Neural cell (in vitro differentiated cells): Measurements from ENCODE around the gene ZNF697.

Experiments used
- EP300 ChIP-seq: fragments of 450-650 bp; conservative IDR thresholded peaks from 2 replicates; pipeline ENCODE4 v1.6.1; 2014; ENCODE audit warnings: antibody characterized with exemption, mild to moderate bottlenecking, moderate library complexity; ENCODE audit not compliant: poor library complexity, severe bottlenecking
- EZH2 ChIP-seq: fragments of 200-600, 300-800 bp; shearing (Covaris generic), sonication (generic); IDR thresholded peaks from 2 replicates; pipeline ENCODE4 v1.6.1; 2014; ENCODE audit warnings: antibody characterized with exemption, low read length, borderline replicate concordance, mild to moderate bottlenecking; ENCODE audit not compliant: insufficient read depth, poor library complexity, severe bottlenecking
- MXI1 ChIP-seq: fragments of 450-650 bp; conservative IDR thresholded peaks from 2 replicates; pipeline ENCODE4 v1.6.1; 2014; ENCODE audit warnings: antibody characterized with exemption, mild to moderate bottlenecking; ENCODE audit not compliant: poor library complexity, severe bottlenecking
- POLR2AphosphoS5 ChIP-seq: IDR thresholded peaks from 2 replicates; pipeline ENCODE4 v1.6.1; 2012
- RAD21 ChIP-seq: fragments of 450-650 bp; conservative IDR thresholded peaks from 2 replicates; pipeline ENCODE4 v1.6.1; 2014; ENCODE audit warnings: antibody characterized with exemption, mild to moderate bottlenecking, moderate library complexity
- SMC3 ChIP-seq: fragments of 450-650 bp; conservative IDR thresholded peaks from 2 replicates; pipeline ENCODE4 v1.6.1; 2014; ENCODE audit warnings: antibody characterized with exemption, mild to moderate bottlenecking, moderate library complexity; ENCODE audit not compliant: poor library complexity
- TAF1 ChIP-seq: IDR thresholded peaks from 2 replicates; pipeline ENCODE4 v1.6.1; 2012; ENCODE audit warnings: low read depth
- TF ChIP-seq, protein P1 (sequence below): IDR thresholded peaks from 2 replicates; pipeline ENCODE4 v1.6.1; 2012; ENCODE audit warnings: borderline replicate concordance
- TF ChIP-seq, protein P2 (sequence below): fragments of 450-650 bp; IDR thresholded peaks from 2 replicates; pipeline ENCODE4 v1.5.1; 2014; ENCODE audit warnings: antibody characterized with exemption, mild to moderate bottlenecking, moderate library complexity; ENCODE audit not compliant: poor library complexity, severe bottlenecking

DNA sequence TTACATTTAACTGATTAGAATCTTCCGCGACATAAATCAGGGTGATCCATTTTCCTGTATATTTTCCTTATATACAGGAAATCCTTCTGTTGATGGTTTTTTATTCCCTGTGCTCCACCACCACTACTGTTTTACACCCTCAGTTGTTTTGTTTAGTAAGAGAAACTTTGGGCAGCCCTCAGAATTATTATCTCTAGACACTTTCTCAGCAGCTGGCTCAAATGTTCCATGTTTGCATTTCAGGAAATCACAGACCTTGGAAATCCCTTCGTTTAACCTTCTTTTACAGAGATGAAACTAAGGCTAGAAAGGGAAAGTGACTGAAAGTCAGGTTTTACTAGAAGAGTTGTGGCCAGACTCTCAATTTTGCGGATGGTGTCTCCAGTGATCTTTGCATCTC, 15.2 kb downstream of the ZNF697 start:
- TF ChIP-seq, protein P1, sequence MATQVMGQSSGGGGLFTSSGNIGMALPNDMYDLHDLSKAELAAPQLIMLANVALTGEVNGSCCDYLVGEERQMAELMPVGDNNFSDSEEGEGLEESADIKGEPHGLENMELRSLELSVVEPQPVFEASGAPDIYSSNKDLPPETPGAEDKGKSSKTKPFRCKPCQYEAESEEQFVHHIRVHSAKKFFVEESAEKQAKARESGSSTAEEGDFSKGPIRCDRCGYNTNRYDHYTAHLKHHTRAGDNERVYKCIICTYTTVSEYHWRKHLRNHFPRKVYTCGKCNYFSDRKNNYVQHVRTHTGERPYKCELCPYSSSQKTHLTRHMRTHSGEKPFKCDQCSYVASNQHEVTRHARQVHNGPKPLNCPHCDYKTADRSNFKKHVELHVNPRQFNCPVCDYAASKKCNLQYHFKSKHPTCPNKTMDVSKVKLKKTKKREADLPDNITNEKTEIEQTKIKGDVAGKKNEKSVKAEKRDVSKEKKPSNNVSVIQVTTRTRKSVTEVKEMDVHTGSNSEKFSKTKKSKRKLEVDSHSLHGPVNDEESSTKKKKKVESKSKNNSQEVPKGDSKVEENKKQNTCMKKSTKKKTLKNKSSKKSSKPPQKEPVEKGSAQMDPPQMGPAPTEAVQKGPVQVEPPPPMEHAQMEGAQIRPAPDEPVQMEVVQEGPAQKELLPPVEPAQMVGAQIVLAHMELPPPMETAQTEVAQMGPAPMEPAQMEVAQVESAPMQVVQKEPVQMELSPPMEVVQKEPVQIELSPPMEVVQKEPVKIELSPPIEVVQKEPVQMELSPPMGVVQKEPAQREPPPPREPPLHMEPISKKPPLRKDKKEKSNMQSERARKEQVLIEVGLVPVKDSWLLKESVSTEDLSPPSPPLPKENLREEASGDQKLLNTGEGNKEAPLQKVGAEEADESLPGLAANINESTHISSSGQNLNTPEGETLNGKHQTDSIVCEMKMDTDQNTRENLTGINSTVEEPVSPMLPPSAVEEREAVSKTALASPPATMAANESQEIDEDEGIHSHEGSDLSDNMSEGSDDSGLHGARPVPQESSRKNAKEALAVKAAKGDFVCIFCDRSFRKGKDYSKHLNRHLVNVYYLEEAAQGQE: no peak
- TF ChIP-seq POLR2AphosphoS5: no peak
- TF ChIP-seq, protein P2, sequence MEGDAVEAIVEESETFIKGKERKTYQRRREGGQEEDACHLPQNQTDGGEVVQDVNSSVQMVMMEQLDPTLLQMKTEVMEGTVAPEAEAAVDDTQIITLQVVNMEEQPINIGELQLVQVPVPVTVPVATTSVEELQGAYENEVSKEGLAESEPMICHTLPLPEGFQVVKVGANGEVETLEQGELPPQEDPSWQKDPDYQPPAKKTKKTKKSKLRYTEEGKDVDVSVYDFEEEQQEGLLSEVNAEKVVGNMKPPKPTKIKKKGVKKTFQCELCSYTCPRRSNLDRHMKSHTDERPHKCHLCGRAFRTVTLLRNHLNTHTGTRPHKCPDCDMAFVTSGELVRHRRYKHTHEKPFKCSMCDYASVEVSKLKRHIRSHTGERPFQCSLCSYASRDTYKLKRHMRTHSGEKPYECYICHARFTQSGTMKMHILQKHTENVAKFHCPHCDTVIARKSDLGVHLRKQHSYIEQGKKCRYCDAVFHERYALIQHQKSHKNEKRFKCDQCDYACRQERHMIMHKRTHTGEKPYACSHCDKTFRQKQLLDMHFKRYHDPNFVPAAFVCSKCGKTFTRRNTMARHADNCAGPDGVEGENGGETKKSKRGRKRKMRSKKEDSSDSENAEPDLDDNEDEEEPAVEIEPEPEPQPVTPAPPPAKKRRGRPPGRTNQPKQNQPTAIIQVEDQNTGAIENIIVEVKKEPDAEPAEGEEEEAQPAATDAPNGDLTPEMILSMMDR: no peak
- TF ChIP-seq SMC3: no peak
- no peak for TF ChIP-seq TAF1
- TF ChIP-seq EZH2: no peak
- no peak for TF ChIP-seq RAD21
- TF ChIP-seq EP300: no peak
- TF ChIP-seq MXI1: no peak
